GM23338 (cell line): Measurements from ENCODE around the gene ARSI. TPM values are rescaled to one million over a fixed set of nuclear protein-coding genes. Genes with fewer than 3 reads are reported as not detected.

Experiments
- ATAC-seq: fragments of 200-7000 bp; cut with Tn5 transposase; 3 replicates; pipeline ENCODE4 v1.9.1; 2020
- DNase-seq: peaks from one replicate; pipeline ENCODE4 v3.0.0-alpha.2; 2015; ENCODE audit warnings: low spot score
- H2AFZ ChIP-seq: fragments of 200-600 bp; sonication (generic); 2 replicates; pipeline ENCODE4 v1.8.0; 2016; ENCODE audit warnings: antibody characterized with exemption, mild to moderate bottlenecking, moderate library complexity
- H3F3A ChIP-seq: fragments of 200-600 bp; sonication (generic); replicated peaks from 2 replicates; pipeline ENCODE4 v1.8.0; 2017; ENCODE audit warnings: antibody characterized with exemption, mixed run types, low read depth
- H3K27ac ChIP-seq: fragments of 200-600 bp; sonication (generic); 2 replicates; pipeline ENCODE4 v1.6.1; 2016; ENCODE audit warnings: low read depth
- H3K27me3 ChIP-seq: fragments of 200-600 bp; sonication (generic); 2 replicates; pipeline ENCODE4 v1.8.0; 2016; ENCODE audit warnings: mild to moderate bottlenecking, mixed run types, moderate library complexity; ENCODE audit not compliant: insufficient read depth
- H3K36me3 ChIP-seq: fragments of 200-600 bp; sonication (generic); 2 replicates; pipeline ENCODE4 v1.8.0; 2016; ENCODE audit warnings: mild to moderate bottlenecking; ENCODE audit not compliant: insufficient read depth
- H3K4me1 ChIP-seq: fragments of 200-600 bp; sonication (generic); 2 replicates; pipeline ENCODE4 v1.8.0; 2016; ENCODE audit warnings: mild to moderate bottlenecking, moderate library complexity; ENCODE audit not compliant: insufficient read depth
- H3K4me2 ChIP-seq: fragments of 200-600 bp; sonication (generic); 2 replicates; pipeline ENCODE4 v1.7.1; 2017; ENCODE audit warnings: mixed run types
- H3K4me3 ChIP-seq: fragments of 200-600 bp; sonication (generic); 2 replicates; pipeline ENCODE4 v1.6.1; 2016; ENCODE audit warnings: mixed run types
- H3K79me2 ChIP-seq: fragments of 200-600 bp; sonication (generic); replicated peaks from 2 replicates; pipeline ENCODE4 v1.8.0; 2017; ENCODE audit warnings: mild to moderate bottlenecking; ENCODE audit not compliant: insufficient read depth
- H3K9me2 ChIP-seq: fragments of 200-600 bp; sonication (generic); 2 replicates; pipeline ENCODE4 v1.8.0; 2017; ENCODE audit not compliant: insufficient read depth
- H4K20me1 ChIP-seq: fragments of 200-600 bp; sonication (generic); replicated peaks from 2 replicates; pipeline ENCODE4 v1.8.0; 2017; ENCODE audit warnings: mild to moderate bottlenecking; ENCODE audit not compliant: insufficient read depth
- H3K27ac Mint-ChIP-seq: 2 replicates; pipeline ENCODE4 v1.8.0; 2020; ENCODE audit warnings: inconsistent platforms, mild to moderate bottlenecking, moderate library complexity, mixed read lengths
- H3K27me3 Mint-ChIP-seq: 3 replicates; pipeline ENCODE4 v1.8.0; 2022; ENCODE audit warnings: low read depth, mild to moderate bottlenecking, moderate library complexity, mixed read lengths, inconsistent platforms; ENCODE audit not compliant: insufficient read depth, poor library complexity
- H3K36me3 Mint-ChIP-seq: 3 replicates; pipeline ENCODE4 v1.8.0; 2021; ENCODE audit warnings: low read depth, mild to moderate bottlenecking, inconsistent platforms, moderate library complexity, mixed read lengths
- H3K4me1 Mint-ChIP-seq: 3 replicates; pipeline ENCODE4 v1.8.0; 2020; ENCODE audit warnings: mild to moderate bottlenecking, inconsistent platforms, mixed read lengths
- H3K4me3 Mint-ChIP-seq: 3 replicates; pipeline ENCODE4 v1.8.0; 2021; ENCODE audit warnings: moderate library complexity, mild to moderate bottlenecking, inconsistent platforms, mixed read lengths
- H3K9me3 Mint-ChIP-seq: 3 replicates; pipeline ENCODE4 v1.8.0; 2020; ENCODE audit warnings: moderate library complexity, mild to moderate bottlenecking, inconsistent platforms, mixed read lengths
- CREB1 ChIP-seq: fragments of 250-450 bp; sonication (Bioruptor Pico); IDR thresholded peaks from 2 replicates; pipeline ENCODE4 v1.5.0; 2020; ENCODE audit warnings: low read depth, mild to moderate bottlenecking, moderate library complexity
- EZH2 ChIP-seq: fragments of 200-600 bp; sonication (generic); IDR thresholded peaks from one replicate; pipeline ENCODE4 v1.8.0; 2017; ENCODE audit warnings: antibody characterized with exemption, mild to moderate bottlenecking, low read depth; ENCODE audit not compliant: unreplicated experiment
- EZH2phosphoT487 ChIP-seq: fragments of 200-600 bp; sonication (generic); IDR thresholded peaks from one replicate; pipeline ENCODE4 v1.8.1; 2018; ENCODE audit warnings: antibody characterized with exemption; ENCODE audit not compliant: unreplicated experiment
- JUNB ChIP-seq: IDR thresholded peaks from one replicate; pipeline ENCODE4 v1.6.1; 2016; ENCODE audit warnings: antibody characterized with exemption; ENCODE audit not compliant: unreplicated experiment
- NANOG ChIP-seq: IDR thresholded peaks from 2 replicates; pipeline ENCODE4 v1.6.1; 2016; ENCODE audit warnings: antibody characterized with exemption, borderline replicate concordance
- POLR2AphosphoS5 ChIP-seq: IDR thresholded peaks from 2 replicates; pipeline ENCODE4 v1.6.1; 2016; ENCODE audit warnings: antibody characterized with exemption, low read depth
- STAT1 ChIP-seq: IDR thresholded peaks from one replicate; pipeline ENCODE4 v1.6.1; 2016; ENCODE audit warnings: antibody characterized with exemption; ENCODE audit not compliant: unreplicated experiment
- ZNF114 ChIP-seq: fragments of 250-450 bp; sonication (Bioruptor Pico); IDR thresholded peaks from 2 replicates; pipeline ENCODE4 v1.5.0; 2020; ENCODE audit warnings: mild to moderate bottlenecking, moderate library complexity
- ZNF331 ChIP-seq: fragments of 250-450 bp; sonication (Bioruptor Pico); IDR thresholded peaks from 2 replicates; pipeline ENCODE4 v1.5.0; 2020; ENCODE audit warnings: low read depth, mild to moderate bottlenecking, moderate library complexity
- ZNF462 ChIP-seq: fragments of 250-450 bp; sonication (Bioruptor Pico); IDR thresholded peaks from 2 replicates; pipeline ENCODE4 v1.5.0; 2020; ENCODE audit warnings: mild to moderate bottlenecking, moderate library complexity
- polyA plus RNA-seq: library from polyadenylated mRNA; unstranded; fragments of >200 nt; fragmentation: Nextera tagmentation; extraction: Ambion mirVana; gene quantifications from 2 replicates; pipeline ENCODE4 v1.2.1, GENCODE V29; 2016
- total RNA-seq: library from RNA; depleted of rRNA; stranded (reverse); fragments of >200 nt; shearing (Covaris generic); gene quantifications from 2 replicates; pipeline ENCODE4 v1.2.3, GENCODE V29; 2014
- TF ChIP-seq, protein P1 (sequence below): IDR thresholded peaks from one replicate; pipeline ENCODE4 v1.6.1; 2018; ENCODE audit warnings: antibody characterized with exemption; ENCODE audit not compliant: unreplicated experiment
- TF ChIP-seq, protein P2 (sequence below): IDR thresholded peaks from 2 replicates; pipeline ENCODE4 v1.6.1; 2016; ENCODE audit warnings: antibody characterized with exemption
- TF ChIP-seq, protein P3 (sequence below), 2 experiments: fragments of 200-600 bp in 1 of 2; sonication (generic) in 1 of 2; conservative IDR thresholded peaks; 2 replicates each; pipeline versions ENCODE4 v1.5.1 to v1.6.1; 2016 to 2017; ENCODE audit warnings: antibody characterized with exemption in 2 of 2, low read depth in 2 of 2, mild to moderate bottlenecking in 2 of 2, moderate library complexity in 1 of 2

Gene ARSI
- total and polyA plus RNA-seq, 2 experiments from 2014 or later: 0.99 to 6.9 TPM

- Mint-ChIP-seq H3K27ac (no peak overlapping the region), H3K4me3 (no peak overlapping the region), H3K27me3 (peaks cover 8% of the 10 kb centered on the region), H3K36me3 (no peaks in the 10 kb centered on the region), H3K4me1 (peaks cover 4% of the 10 kb centered on the region; the same call in 1 of the 3 replicates), H3K9me3 (no peaks in the 10 kb centered on the region)
- DNase-seq (no peak), ATAC-seq (no peak)
- Histone ChIP-seq H3K79me2 (no peaks in the 10 kb centered on the region), H3K27me3 (no peaks in the 10 kb centered on the region), H3F3A (no peaks in the 10 kb centered on the region), H3K4me1 (no peaks in the 10 kb centered on the region), H3K9me2 (no peaks in the 10 kb centered on the region), H3K36me3 (no peaks in the 10 kb centered on the region), H3K4me2 (no peak overlapping the region), H2AFZ (no peak overlapping the region), H4K20me1 (no peaks in the 10 kb centered on the region), H3K27ac (no peak overlapping the region), H3K4me3 (no peak overlapping the region)
- TF ChIP-seq STAT1 (no peak), EZH2 (no peak), NANOG (no peak), EZH2phosphoT487 (no peak), ZNF462 (CRISPR knock-in tag) (no peak), CREB1 (CRISPR knock-in tag) (no peak), ZNF114 (no peak), ZNF331 (CRISPR knock-in tag) (no peak), JUNB (no peak), POLR2AphosphoS5 (no peak)
- TF ChIP-seq, protein P1, sequence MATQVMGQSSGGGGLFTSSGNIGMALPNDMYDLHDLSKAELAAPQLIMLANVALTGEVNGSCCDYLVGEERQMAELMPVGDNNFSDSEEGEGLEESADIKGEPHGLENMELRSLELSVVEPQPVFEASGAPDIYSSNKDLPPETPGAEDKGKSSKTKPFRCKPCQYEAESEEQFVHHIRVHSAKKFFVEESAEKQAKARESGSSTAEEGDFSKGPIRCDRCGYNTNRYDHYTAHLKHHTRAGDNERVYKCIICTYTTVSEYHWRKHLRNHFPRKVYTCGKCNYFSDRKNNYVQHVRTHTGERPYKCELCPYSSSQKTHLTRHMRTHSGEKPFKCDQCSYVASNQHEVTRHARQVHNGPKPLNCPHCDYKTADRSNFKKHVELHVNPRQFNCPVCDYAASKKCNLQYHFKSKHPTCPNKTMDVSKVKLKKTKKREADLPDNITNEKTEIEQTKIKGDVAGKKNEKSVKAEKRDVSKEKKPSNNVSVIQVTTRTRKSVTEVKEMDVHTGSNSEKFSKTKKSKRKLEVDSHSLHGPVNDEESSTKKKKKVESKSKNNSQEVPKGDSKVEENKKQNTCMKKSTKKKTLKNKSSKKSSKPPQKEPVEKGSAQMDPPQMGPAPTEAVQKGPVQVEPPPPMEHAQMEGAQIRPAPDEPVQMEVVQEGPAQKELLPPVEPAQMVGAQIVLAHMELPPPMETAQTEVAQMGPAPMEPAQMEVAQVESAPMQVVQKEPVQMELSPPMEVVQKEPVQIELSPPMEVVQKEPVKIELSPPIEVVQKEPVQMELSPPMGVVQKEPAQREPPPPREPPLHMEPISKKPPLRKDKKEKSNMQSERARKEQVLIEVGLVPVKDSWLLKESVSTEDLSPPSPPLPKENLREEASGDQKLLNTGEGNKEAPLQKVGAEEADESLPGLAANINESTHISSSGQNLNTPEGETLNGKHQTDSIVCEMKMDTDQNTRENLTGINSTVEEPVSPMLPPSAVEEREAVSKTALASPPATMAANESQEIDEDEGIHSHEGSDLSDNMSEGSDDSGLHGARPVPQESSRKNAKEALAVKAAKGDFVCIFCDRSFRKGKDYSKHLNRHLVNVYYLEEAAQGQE: no peak
- TF ChIP-seq, protein P2, sequence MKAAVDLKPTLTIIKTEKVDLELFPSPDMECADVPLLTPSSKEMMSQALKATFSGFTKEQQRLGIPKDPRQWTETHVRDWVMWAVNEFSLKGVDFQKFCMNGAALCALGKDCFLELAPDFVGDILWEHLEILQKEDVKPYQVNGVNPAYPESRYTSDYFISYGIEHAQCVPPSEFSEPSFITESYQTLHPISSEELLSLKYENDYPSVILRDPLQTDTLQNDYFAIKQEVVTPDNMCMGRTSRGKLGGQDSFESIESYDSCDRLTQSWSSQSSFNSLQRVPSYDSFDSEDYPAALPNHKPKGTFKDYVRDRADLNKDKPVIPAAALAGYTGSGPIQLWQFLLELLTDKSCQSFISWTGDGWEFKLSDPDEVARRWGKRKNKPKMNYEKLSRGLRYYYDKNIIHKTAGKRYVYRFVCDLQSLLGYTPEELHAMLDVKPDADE: no peak
- TF ChIP-seq, protein P3, sequence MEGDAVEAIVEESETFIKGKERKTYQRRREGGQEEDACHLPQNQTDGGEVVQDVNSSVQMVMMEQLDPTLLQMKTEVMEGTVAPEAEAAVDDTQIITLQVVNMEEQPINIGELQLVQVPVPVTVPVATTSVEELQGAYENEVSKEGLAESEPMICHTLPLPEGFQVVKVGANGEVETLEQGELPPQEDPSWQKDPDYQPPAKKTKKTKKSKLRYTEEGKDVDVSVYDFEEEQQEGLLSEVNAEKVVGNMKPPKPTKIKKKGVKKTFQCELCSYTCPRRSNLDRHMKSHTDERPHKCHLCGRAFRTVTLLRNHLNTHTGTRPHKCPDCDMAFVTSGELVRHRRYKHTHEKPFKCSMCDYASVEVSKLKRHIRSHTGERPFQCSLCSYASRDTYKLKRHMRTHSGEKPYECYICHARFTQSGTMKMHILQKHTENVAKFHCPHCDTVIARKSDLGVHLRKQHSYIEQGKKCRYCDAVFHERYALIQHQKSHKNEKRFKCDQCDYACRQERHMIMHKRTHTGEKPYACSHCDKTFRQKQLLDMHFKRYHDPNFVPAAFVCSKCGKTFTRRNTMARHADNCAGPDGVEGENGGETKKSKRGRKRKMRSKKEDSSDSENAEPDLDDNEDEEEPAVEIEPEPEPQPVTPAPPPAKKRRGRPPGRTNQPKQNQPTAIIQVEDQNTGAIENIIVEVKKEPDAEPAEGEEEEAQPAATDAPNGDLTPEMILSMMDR (conservative IDR thresholded peaks at IDR 0.05; ENCODE audit: low read depth in 2 of 2): no peak
Measured at GRCh38 chr5:150343994-150344631, 41.4 kb upstream of the ARSI start.
